Activated CD8-positive, alpha-beta T cell treated with anti-CD3 and anti-CD28 coated beads for 36 hours (primary cell): ENCODE results near the gene CACNA1F. TPM values are rescaled to one million over a fixed set of nuclear protein-coding genes. Genes with fewer than 3 reads are reported as not detected.

ENCODE experiments used
- ATAC-seq: fragments of 200-7000 bp; cut with Tn5 transposase; one replicate; pipeline ENCODE4 v1.10.0; 2021; ENCODE audit warnings: mild to moderate bottlenecking, moderate library complexity
- CTCF ChIA-PET: fragments of 350-600 bp; sonication (Branson Sonifier 250); formaldehyde crosslinking; loops from one replicate; lab custom pipeline; 2021; ENCODE audit warnings: antibody characterized with exemption; lab: Charles Lee
- POLR2A ChIA-PET: fragments of 350-600 bp; sonication (Branson Sonifier 250); formaldehyde crosslinking; loops from one replicate; lab custom pipeline; 2021; ENCODE audit warnings: antibody characterized with exemption; lab: Charles Lee
- DNase-seq: peaks from one replicate; pipeline ENCODE4 v3.0.0-alpha.2; 2020
- H3K27ac Mint-ChIP-seq: one replicate; pipeline ENCODE4 v1.8.0; 2021; ENCODE audit warnings: mild to moderate bottlenecking, mixed read lengths
- H3K27me3 Mint-ChIP-seq: one replicate; pipeline ENCODE4 v1.8.0; 2021; ENCODE audit warnings: mixed read lengths
- H3K36me3 Mint-ChIP-seq: one replicate; pipeline ENCODE4 v1.8.0; 2021; ENCODE audit warnings: low read depth, mixed read lengths
- H3K4me1 Mint-ChIP-seq: one replicate; pipeline ENCODE4 v1.8.0; 2021; ENCODE audit warnings: low read depth, mixed read lengths
- H3K4me3 Mint-ChIP-seq: one replicate; pipeline ENCODE4 v1.8.0; 2021; ENCODE audit warnings: mild to moderate bottlenecking, moderate library complexity, mixed read lengths
- H3K9me3 Mint-ChIP-seq: one replicate; pipeline ENCODE4 v1.8.0; 2021; ENCODE audit warnings: mixed read lengths
- CTCF ChIP-seq: fragments of 200-600 bp; IDR thresholded peaks from one replicate; pipeline ENCODE4 v1.8.0; 2022; ENCODE audit warnings: antibody characterized with exemption, mild to moderate bottlenecking
- intact Hi-C: fragments of 100-400 bp; cut with micrococcal nuclease; formaldehyde crosslinking; loops from one replicate; pipeline ENCODE4 v1.10.0; 2022
- total RNA-seq, 2 experiments: library from RNA; stranded (reverse); gene quantifications; one replicate each; pipeline ENCODE4 v1.2.3, GENCODE V29; 2021

The CACNA1F gene
- total RNA-seq, 2 experiments from 2014 or later = 0.90 to 1.1 TPM

- peaks cover 8% of the 10 kb centered on the region for H3K36me3 Mint-ChIP-seq
- ATAC-seq = no peak
- H3K27ac Mint-ChIP-seq = no peak overlapping the region
- TF ChIP-seq CTCF = no peak
- peaks cover 25% of the 10 kb centered on the region for H3K4me1 Mint-ChIP-seq
- no peak overlapping the region for H3K4me3 Mint-ChIP-seq
- H3K27me3 Mint-ChIP-seq = no peaks in the 10 kb centered on the region
- intact Hi-C loops = no loop called here
- CTCF ChIA-PET = no interaction called here
- no peaks in the 10 kb centered on the region for H3K9me3 Mint-ChIP-seq
- no peak for DNase-seq
- POLR2A ChIA-PET = no interaction called here
Measured at GRCh38 chrX:49233887-49234555, 881 bp upstream of the CACNA1F start.

GRCh38 chrX:49232525-49232924 is 615 bp downstream of the CACNA1F start:
- intact Hi-C loops = no loop called here
- POLR2A ChIA-PET = no interaction called here

GRCh38 chrX:49231333-49232000 is 1.7 kb downstream of the CACNA1F start:
- H3K27me3 Mint-ChIP-seq = no peaks in the 10 kb centered on the region
- peak overlapping the region; percentile 75 for H3K4me3 Mint-ChIP-seq
- CTCF ChIA-PET = interaction anchor here (1.2 kb wide), 1 partner anchor 38 kb away, joined by 4 read pairs; no protein-coding TSS in a partner anchor
- no peaks in the 10 kb centered on the region for H3K36me3 Mint-ChIP-seq
- H3K27ac Mint-ChIP-seq = peak overlapping the region; percentile 90
- H3K9me3 Mint-ChIP-seq = no peaks in the 10 kb centered on the region
- TF ChIP-seq CTCF = no peak
- POLR2A ChIA-PET = no interaction called here
- peaks cover 15% of the 10 kb centered on the region for H3K4me1 Mint-ChIP-seq
- DNase-seq (no peak), ATAC-seq (no peak)
- intact Hi-C loops = no loop called here

More at GRCh38 chrX:49232525-49232924, 615 bp downstream of the CACNA1F start:
- peaks cover 8% of the 10 kb centered on the region for H3K36me3 Mint-ChIP-seq
- CTCF ChIA-PET = interaction anchor here (1.2 kb wide), 1 partner anchor 40 kb away, joined by 4 read pairs; no protein-coding TSS in a partner anchor
- H3K4me3 Mint-ChIP-seq = peak overlapping the region; percentile 20
- H3K27ac Mint-ChIP-seq = peak overlapping the region; percentile 35
- no peaks in the 10 kb centered on the region for H3K27me3 Mint-ChIP-seq
- H3K9me3 Mint-ChIP-seq = no peaks in the 10 kb centered on the region
- no peak for DNase-seq
- ATAC-seq = no peak
- no peak for TF ChIP-seq CTCF
- peaks cover 25% of the 10 kb centered on the region for H3K4me1 Mint-ChIP-seq

- intact Hi-C loops = no loop called here
Measured at GRCh38 chrX:49230500-49231232, 2.5 kb downstream of the CACNA1F start.

More at GRCh38 chrX:49230500-49231232, 2.5 kb downstream of the CACNA1F start:
- H3K9me3 Mint-ChIP-seq = no peaks in the 10 kb centered on the region
- ATAC-seq = peak; percentile 79
- peak; percentile 84 for DNase-seq
- TF ChIP-seq CTCF = peak; percentile 18
- H3K36me3 Mint-ChIP-seq = no peaks in the 10 kb centered on the region
- peaks cover 14% of the 10 kb centered on the region for H3K4me1 Mint-ChIP-seq
- CTCF ChIA-PET = no interaction called here
- peak overlapping the region; percentile 75 for H3K4me3 Mint-ChIP-seq
- H3K27me3 Mint-ChIP-seq = no peaks in the 10 kb centered on the region
- POLR2A ChIA-PET = no interaction called here
- H3K27ac Mint-ChIP-seq = peak overlapping the region; percentile 90
